Panc1 (cell line): ENCODE data around the gene NYAP1.

Experiments
- POLR2AphosphoS5 ChIP-seq: IDR thresholded peaks from 2 replicates; pipeline ENCODE4 v1.6.1; 2012; ENCODE audit warnings: mild to moderate bottlenecking, low read depth, low read length, moderate library complexity
- TCF7L2 ChIP-seq: IDR thresholded peaks from 2 replicates; pipeline ENCODE4 v1.6.1; 2011; ENCODE audit warnings: mild to moderate bottlenecking, low read depth, low read length, inconsistent platforms
- TF ChIP-seq, protein P1 (sequence below): fragments of 450-650 bp; IDR thresholded peaks from 2 replicates; pipeline ENCODE4 v1.5.1; 2017; ENCODE audit warnings: mild to moderate bottlenecking
- TF ChIP-seq, protein P2 (sequence below), 2 experiments: IDR thresholded peaks; 2 replicates each; pipeline ENCODE4 v1.6.1; 2011 to 2012; ENCODE audit warnings: low read depth in 2 of 2, control low read depth in 1 of 2, low read length in 1 of 2, mild to moderate bottlenecking in 1 of 2, moderate library complexity in 1 of 2; ENCODE audit not compliant: insufficient read depth in 1 of 2

DNA sequence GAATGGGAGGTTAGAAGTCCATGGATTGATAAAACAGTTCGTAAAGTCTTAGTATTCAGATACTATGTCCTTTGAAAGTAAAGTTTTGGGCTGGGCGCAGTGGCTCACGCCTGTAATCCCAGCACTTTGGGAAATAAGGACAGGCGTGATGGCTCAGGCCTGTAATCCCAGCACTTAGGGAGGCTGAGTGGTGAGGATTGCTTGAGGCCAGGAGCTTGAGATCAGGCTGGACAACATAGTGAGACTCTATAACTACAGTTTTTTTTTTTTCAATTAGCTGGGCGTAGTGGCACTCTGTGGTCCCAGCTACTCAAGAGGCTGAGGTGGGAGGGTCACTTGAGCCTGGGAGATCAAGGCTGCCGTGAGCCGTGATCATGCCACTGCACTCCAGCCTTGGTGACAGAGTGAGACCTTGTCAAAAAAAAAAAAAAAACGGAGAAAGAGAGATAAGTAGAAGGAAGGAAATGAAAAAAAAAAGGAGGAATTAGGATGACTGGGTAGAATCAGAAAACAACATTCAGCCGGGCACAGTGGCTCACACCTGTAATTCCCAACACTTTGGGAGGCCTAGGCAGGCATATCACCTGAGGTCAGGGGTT, 29.6 kb downstream of the NYAP1 start:
- TF ChIP-seq, protein P1, sequence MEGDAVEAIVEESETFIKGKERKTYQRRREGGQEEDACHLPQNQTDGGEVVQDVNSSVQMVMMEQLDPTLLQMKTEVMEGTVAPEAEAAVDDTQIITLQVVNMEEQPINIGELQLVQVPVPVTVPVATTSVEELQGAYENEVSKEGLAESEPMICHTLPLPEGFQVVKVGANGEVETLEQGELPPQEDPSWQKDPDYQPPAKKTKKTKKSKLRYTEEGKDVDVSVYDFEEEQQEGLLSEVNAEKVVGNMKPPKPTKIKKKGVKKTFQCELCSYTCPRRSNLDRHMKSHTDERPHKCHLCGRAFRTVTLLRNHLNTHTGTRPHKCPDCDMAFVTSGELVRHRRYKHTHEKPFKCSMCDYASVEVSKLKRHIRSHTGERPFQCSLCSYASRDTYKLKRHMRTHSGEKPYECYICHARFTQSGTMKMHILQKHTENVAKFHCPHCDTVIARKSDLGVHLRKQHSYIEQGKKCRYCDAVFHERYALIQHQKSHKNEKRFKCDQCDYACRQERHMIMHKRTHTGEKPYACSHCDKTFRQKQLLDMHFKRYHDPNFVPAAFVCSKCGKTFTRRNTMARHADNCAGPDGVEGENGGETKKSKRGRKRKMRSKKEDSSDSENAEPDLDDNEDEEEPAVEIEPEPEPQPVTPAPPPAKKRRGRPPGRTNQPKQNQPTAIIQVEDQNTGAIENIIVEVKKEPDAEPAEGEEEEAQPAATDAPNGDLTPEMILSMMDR = no peak
- TF ChIP-seq POLR2AphosphoS5 (no peak), TCF7L2 (no peak)
- TF ChIP-seq, protein P2, sequence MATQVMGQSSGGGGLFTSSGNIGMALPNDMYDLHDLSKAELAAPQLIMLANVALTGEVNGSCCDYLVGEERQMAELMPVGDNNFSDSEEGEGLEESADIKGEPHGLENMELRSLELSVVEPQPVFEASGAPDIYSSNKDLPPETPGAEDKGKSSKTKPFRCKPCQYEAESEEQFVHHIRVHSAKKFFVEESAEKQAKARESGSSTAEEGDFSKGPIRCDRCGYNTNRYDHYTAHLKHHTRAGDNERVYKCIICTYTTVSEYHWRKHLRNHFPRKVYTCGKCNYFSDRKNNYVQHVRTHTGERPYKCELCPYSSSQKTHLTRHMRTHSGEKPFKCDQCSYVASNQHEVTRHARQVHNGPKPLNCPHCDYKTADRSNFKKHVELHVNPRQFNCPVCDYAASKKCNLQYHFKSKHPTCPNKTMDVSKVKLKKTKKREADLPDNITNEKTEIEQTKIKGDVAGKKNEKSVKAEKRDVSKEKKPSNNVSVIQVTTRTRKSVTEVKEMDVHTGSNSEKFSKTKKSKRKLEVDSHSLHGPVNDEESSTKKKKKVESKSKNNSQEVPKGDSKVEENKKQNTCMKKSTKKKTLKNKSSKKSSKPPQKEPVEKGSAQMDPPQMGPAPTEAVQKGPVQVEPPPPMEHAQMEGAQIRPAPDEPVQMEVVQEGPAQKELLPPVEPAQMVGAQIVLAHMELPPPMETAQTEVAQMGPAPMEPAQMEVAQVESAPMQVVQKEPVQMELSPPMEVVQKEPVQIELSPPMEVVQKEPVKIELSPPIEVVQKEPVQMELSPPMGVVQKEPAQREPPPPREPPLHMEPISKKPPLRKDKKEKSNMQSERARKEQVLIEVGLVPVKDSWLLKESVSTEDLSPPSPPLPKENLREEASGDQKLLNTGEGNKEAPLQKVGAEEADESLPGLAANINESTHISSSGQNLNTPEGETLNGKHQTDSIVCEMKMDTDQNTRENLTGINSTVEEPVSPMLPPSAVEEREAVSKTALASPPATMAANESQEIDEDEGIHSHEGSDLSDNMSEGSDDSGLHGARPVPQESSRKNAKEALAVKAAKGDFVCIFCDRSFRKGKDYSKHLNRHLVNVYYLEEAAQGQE (IDR thresholded peaks at IDR 0.05; ENCODE audit: insufficient read depth in 1 of 2, low read depth in 2 of 2, low read length in 1 of 2) = no peak
